ENCODE data around the gene TCF7L1. TPM values are rescaled to one million over a fixed set of nuclear protein-coding genes. Genes with fewer than 3 reads are reported as not detected.
"Not testable (repeated sequence)": the region's sequence is repeated elsewhere in the genome, so short reads cannot be mapped to it uniquely, and the experiment has no call there.

TCF7L1 gene
- total RNA-seq, 1 experiment from 2014 or later: 2.8 TPM

- TF ChIP-seq EZH2 (IDR thresholded peaks at IDR 0.05; ENCODE audit: low read depth): no peak
- TF ChIP-seq, protein P1, sequence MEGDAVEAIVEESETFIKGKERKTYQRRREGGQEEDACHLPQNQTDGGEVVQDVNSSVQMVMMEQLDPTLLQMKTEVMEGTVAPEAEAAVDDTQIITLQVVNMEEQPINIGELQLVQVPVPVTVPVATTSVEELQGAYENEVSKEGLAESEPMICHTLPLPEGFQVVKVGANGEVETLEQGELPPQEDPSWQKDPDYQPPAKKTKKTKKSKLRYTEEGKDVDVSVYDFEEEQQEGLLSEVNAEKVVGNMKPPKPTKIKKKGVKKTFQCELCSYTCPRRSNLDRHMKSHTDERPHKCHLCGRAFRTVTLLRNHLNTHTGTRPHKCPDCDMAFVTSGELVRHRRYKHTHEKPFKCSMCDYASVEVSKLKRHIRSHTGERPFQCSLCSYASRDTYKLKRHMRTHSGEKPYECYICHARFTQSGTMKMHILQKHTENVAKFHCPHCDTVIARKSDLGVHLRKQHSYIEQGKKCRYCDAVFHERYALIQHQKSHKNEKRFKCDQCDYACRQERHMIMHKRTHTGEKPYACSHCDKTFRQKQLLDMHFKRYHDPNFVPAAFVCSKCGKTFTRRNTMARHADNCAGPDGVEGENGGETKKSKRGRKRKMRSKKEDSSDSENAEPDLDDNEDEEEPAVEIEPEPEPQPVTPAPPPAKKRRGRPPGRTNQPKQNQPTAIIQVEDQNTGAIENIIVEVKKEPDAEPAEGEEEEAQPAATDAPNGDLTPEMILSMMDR (conservative IDR thresholded peaks at IDR 0.05): no peak
- Histone ChIP-seq H2AFZ (no peak overlapping the region), H3K79me2 (ENCODE audit: low read depth) (no peaks in the 10 kb centered on the region), H3K4me3 (no peak overlapping the region), H3K27me3 (ENCODE audit: insufficient read depth, low read depth) (no peaks in the 10 kb centered on the region), H3K9me3 (ENCODE audit: insufficient read depth, low read depth) (no peaks in the 10 kb centered on the region), H3K27ac (no peak overlapping the region), H3K9me2 (ENCODE audit: insufficient read depth) (no peaks in the 10 kb centered on the region), H3K36me3 (ENCODE audit: low read depth) (no peaks in the 10 kb centered on the region), H4K20me1 (ENCODE audit: insufficient read depth) (no peaks in the 10 kb centered on the region), H3K4me2 (no peak overlapping the region), H3F3A (ENCODE audit: insufficient read depth, low read depth) (no peaks in the 10 kb centered on the region), H3K4me1 (replicated peaks; ENCODE audit: insufficient read depth) (no peaks in the 10 kb centered on the region)
- no TSS peak for BruUV-seq (replicated peaks)
- ChIA-PET POLR2A (ENCODE audit: unreplicated experiment) (no interaction called here), CTCF (interaction anchor here (0.5 kb wide), 1 partner anchor 232 kb away, joined by 6 read pairs; no protein-coding TSS in a partner anchor)
- DNase-seq: no peak
- intact Hi-C loops (cut with micrococcal nuclease; ENCODE audit: unreplicated experiment): no loop called here
Observed at GRCh38 chr2:85199698-85200097, 66.5 kb downstream of the TCF7L1 start.

- intact Hi-C loops (cut with micrococcal nuclease; ENCODE audit: unreplicated experiment): no loop called here
- H3K4me1 ChIP-seq (replicated peaks; ENCODE audit: insufficient read depth): no peaks in the 10 kb centered on the region
- no peaks in the 10 kb centered on the region for H3K79me2 ChIP-seq (ENCODE audit: low read depth)
- H3K27me3 ChIP-seq (ENCODE audit: insufficient read depth, low read depth): peaks cover 3% of the 10 kb centered on the region; the same call in 1 of the 2 replicates
- CTCF ChIA-PET: no interaction called here
- H3K4me2 ChIP-seq: no peak overlapping the region
- H3K27ac ChIP-seq: no peak overlapping the region
- no peaks in the 10 kb centered on the region for H4K20me1 ChIP-seq (ENCODE audit: insufficient read depth)
- H3F3A ChIP-seq (ENCODE audit: insufficient read depth, low read depth): no peaks in the 10 kb centered on the region
- TF ChIP-seq, protein P1 (conservative IDR thresholded peaks at IDR 0.05): no peak
- TF ChIP-seq EZH2 (IDR thresholded peaks at IDR 0.05; ENCODE audit: low read depth): no peak
- no peak overlapping the region for H3K4me3 ChIP-seq
- no peaks in the 10 kb centered on the region for H3K9me2 ChIP-seq (ENCODE audit: insufficient read depth)
- no peaks in the 10 kb centered on the region for H3K9me3 ChIP-seq (ENCODE audit: insufficient read depth, low read depth)
- POLR2A ChIA-PET (ENCODE audit: unreplicated experiment): no interaction called here
- H2AFZ ChIP-seq: no peak overlapping the region
- DNase-seq: no peak
- no peaks in the 10 kb centered on the region for H3K36me3 ChIP-seq (ENCODE audit: low read depth)
- BruUV-seq (replicated peaks): no TSS peak
Observed at GRCh38 chr2:85209887-85210286, 76.7 kb downstream of the TCF7L1 start.

- Histone ChIP-seq H3K36me3 (ENCODE audit: low read depth) (no peaks in the 10 kb centered on the region), H3K27me3 (ENCODE audit: insufficient read depth, low read depth) (peaks cover 3% of the 10 kb centered on the region; the same call in 1 of the 2 replicates), H4K20me1 (ENCODE audit: insufficient read depth) (no peaks in the 10 kb centered on the region), H3F3A (ENCODE audit: insufficient read depth, low read depth) (no peaks in the 10 kb centered on the region), H3K27ac (no peak overlapping the region), H3K4me1 (replicated peaks; ENCODE audit: insufficient read depth) (no peaks in the 10 kb centered on the region), H3K4me3 (no peak overlapping the region), H2AFZ (no peak overlapping the region), H3K9me2 (ENCODE audit: insufficient read depth) (no peaks in the 10 kb centered on the region), H3K9me3 (ENCODE audit: insufficient read depth, low read depth) (no peaks in the 10 kb centered on the region), H3K4me2 (no peak overlapping the region), H3K79me2 (ENCODE audit: low read depth) (no peaks in the 10 kb centered on the region)
- ChIA-PET CTCF (no interaction called here), POLR2A (ENCODE audit: unreplicated experiment) (no interaction called here)
- no TSS peak for BruUV-seq (replicated peaks)
- DNase-seq: no peak
- no peak for TF ChIP-seq EZH2 (IDR thresholded peaks at IDR 0.05; ENCODE audit: low read depth)
- TF ChIP-seq, protein P1 (conservative IDR thresholded peaks at IDR 0.05): no peak
- intact Hi-C loops (cut with micrococcal nuclease; ENCODE audit: unreplicated experiment): no loop called here
Observed at GRCh38 chr2:85210511-85210910, 77.3 kb downstream of the TCF7L1 start.

DNA sequence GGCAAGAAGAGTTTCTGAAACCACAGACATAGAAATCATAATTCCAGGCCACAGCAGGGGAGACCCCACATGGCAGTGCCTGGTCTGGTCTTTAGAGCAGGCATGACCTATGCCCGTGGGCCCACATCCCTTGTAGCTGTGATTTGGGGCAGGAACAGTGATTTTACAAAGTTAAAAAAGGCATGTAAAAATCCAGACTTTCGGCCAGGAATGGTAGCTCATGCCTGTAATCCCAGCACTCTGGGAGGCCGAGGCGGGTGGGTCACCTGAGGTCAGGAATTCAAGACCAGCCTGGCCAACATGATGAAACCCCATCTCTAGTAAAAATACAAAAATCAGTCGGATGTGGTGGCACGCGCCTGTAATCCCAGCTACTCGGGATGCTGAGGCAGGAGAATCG, 78.4 kb downstream of the TCF7L1 start:
- not testable (repeated sequence) for BruUV-seq (replicated peaks)
- CTCF ChIA-PET: interaction anchor here (0.6 to 0.7 kb wide), 3 partner anchors 27 to 37 kb away, joined by 3 to 4 read pairs (median 4); no protein-coding TSS in a partner anchor

More for the DNA sequence above, 78.4 kb downstream of the TCF7L1 start:
- H3K79me2 ChIP-seq (ENCODE audit: low read depth); POLR2A ChIA-PET (ENCODE audit: unreplicated experiment); H3K4me2 ChIP-seq; intact Hi-C loops (cut with micrococcal nuclease; ENCODE audit: unreplicated experiment); H3K9me3 ChIP-seq (ENCODE audit: insufficient read depth, low read depth); H3F3A ChIP-seq (ENCODE audit: insufficient read depth, low read depth); DNase-seq; H3K27ac ChIP-seq; H3K4me3 ChIP-seq; H2AFZ ChIP-seq; H3K4me1 ChIP-seq (replicated peaks; ENCODE audit: insufficient read depth); H3K9me2 ChIP-seq (ENCODE audit: insufficient read depth); H3K27me3 ChIP-seq (ENCODE audit: insufficient read depth, low read depth); H3K36me3 ChIP-seq (ENCODE audit: low read depth); H4K20me1 ChIP-seq (ENCODE audit: insufficient read depth): not testable (repeated sequence)
